Retinal pigment epithelial cell (primary cell): ENCODE data around the gene MTA2.

Source experiments
- DNase-seq: peaks from one replicate; pipeline ENCODE4 v3.0.0-alpha.2; 2010; ENCODE audit warnings: low read depth
- H3K4me3 ChIP-seq: 2 replicates; pipeline ENCODE4 v1.5.1; 2011; ENCODE audit warnings: mild to moderate bottlenecking, low read length, control low read depth, moderate library complexity
- CTCF ChIP-seq: conservative IDR thresholded peaks from 2 replicates; pipeline ENCODE4 v1.5.1; 2011; ENCODE audit warnings: low read depth, low read length, control low read depth, inconsistent platforms

MTA2 gene

DNA sequence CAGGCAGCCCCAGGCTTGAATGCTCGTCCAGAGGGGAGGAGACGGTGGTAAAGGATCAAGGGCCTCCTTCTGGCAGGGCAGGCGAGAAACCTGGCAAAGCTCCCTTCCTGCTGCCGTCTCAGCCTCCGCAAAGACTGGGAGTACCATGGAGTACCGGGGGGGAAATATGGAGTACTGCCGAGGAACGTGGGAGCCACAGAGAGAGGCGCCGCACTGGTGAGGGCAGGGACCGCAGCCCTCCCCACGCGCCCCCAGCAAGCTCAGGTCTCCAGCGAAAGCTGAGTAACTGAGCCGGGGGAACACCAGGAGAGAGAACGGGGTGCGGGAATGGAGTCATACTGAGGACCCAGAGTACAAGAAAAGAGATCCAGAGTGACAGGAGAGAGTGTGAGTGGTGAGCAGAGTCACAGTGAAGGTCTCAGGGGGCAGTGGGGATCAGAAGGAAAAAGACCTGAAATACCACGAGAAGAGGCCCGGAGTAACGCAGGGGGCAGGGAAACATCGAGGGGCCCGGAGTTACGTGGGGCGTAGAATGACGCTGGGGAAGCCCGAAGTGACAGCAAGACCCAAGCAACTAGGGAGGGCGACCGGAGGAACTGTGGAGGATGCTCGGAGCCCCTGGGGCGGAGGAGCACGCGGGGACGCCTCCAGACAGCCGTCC lies 10.2 kb upstream of the MTA2 start:
- peak; percentile 3 for TF ChIP-seq CTCF
- H3K4me3 ChIP-seq: peak overlapping the region; percentile 76
- no peak for DNase-seq

DNA sequence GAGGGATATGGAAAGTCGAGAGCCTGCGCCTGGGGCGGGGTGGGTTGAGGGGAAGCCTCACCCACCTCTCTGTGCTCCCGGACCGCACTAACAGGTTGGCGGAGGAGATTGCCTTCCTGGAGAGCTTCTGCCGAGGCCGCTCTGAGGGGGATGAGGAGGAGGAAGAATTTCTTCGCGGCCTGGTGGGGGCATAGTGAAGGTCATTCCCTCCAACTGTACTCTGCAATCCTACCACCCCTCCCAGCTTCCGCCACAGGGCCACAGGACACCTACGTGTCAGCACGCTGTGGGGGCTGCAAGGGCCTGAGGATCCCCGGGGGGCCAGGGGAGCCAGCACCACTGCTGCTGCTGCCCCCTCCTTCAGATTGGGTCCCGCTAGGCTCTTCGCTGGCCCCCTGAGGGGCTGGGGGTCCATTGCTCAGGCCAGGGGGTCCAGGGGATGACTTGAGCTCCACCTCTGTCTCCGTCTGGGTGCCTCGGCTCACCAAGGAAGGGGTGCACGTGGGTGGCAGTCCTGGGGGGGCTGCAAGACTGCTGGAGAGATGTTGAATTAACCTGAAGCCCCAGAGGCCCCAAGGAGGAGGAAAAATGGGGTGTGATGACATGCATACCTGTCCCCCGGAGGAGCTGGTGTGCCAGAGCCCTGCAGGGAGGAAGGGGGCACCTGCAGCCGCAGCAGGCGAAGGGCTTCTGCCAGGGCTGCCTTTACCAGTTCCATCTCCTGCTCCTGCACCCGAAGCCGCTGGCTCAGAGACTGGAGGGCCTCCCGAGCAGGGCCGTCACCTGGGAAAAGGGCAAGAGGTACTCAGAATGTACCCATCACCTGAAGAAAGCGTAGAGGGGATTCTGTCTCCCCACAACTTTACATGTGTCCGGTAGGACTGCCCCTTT lies 9.4 kb upstream of the MTA2 start:
- TF ChIP-seq CTCF: no peak
- no peak for DNase-seq
- peak overlapping the region; percentile 76 for H3K4me3 ChIP-seq

DNA sequence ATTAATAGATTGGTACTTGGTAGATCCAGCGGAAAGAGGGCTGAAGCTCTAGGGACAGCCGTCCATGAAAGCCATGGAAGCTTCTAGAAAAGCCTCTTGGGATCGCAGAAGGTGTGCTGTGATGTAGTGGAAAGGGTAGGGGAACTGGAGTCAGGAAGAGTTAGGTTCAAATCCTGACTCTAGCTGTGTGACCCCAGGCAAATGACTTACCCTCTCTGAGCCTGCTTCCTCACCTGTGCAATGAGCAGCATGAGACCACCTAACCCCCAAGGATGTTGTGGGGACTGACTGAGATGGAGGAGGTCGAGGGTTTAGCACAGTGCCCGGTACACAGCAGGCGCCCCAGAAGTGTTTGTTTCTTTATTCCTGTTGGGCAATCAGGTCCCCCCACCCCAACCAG lies 8.7 kb upstream of the MTA2 start:
- DNase-seq: no peak
- no peak overlapping the region for H3K4me3 ChIP-seq
- no peak for TF ChIP-seq CTCF

DNA sequence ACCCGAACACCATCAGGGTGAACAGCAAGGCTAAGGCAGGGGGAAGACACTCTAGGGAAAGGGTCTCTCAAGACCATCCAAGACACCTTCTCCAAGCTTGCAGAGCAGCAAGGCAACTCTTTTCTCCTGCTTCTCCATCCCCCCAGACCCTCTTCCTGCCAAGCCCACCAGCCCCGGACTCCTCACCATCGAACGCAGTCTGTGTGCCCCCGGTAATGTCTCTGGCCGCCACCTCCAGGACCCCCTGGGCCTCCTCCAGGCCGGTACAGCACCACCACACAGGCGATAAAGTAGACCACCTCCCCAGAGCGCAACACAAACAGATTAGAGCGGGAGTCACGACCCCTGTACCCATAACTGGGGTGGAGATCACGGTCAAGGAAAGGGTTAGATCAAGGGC lies 7.1 kb upstream of the MTA2 start:
- H3K4me3 ChIP-seq: no peak overlapping the region
- no peak for TF ChIP-seq CTCF
- DNase-seq: no peak

DNA sequence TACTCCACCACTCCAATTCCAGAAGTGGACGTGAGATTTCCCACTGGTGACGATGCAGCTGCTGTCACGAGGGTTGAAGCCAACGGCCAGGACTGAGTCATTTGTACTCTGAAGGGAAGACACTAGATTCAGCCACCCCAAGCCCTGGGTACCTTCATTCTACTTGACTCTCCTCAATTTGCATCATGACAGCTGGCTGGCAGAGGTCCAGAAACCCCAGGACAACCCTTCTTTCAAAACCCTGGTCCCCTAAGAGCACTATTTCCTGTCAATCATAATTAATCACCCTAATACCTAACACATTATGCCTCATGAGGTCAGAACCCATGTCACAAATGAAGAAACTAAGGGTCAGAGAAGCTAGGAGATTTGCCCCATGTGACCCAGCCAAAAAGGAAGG lies 6.0 kb upstream of the MTA2 start:
- no peak for DNase-seq
- H3K4me3 ChIP-seq: no peak overlapping the region
- no peak for TF ChIP-seq CTCF

DNA sequence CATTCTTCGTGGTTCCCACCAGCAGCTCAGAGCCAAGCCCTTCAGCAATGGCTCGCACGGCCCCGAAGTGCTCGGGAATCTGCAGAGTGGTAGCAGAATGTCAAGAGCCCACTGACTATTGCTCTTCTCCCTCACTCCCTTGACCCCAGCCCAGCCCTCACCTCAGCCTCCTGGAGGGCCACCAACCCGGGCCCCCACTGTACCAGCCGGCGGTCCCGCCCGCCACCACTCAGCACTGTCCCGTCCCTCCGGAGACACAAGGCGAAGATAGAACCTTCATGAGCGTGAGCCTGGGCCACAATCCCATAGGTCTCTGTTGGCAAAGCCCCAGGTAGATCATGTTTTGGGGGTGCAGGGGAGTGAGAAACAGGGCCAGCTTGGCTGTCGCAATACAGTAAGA lies 4.2 kb upstream of the MTA2 start:
- H3K4me3 ChIP-seq: no peak overlapping the region
- no peak for DNase-seq
- no peak for TF ChIP-seq CTCF

GRCh38 chr11:62605467-62605866 lies 3.8 kb upstream of the MTA2 start:
- DNase-seq: no peak
- TF ChIP-seq CTCF: no peak
- no peak overlapping the region for H3K4me3 ChIP-seq
